Vagina (tissue), 2 donors: ENCODE measurements around the gene PRKAB2. TPM values are rescaled to one million over a fixed set of nuclear protein-coding genes. Genes with fewer than 3 reads are reported as not detected.
"Not testable (repeated sequence)": the region's sequence is repeated elsewhere in the genome, so short reads cannot be mapped to it uniquely, and the experiment has no call there.

Experiments used
- DNase-seq, 2 donors: peaks; one replicate each; pipeline ENCODE4 v3.0.0-alpha.2; 2017; ENCODE audit errors: extremely low spot score in 2 of 2
- H3K27ac ChIP-seq: fragments of 200-600 bp; sonication (generic); one replicate; pipeline ENCODE4 v1.5.1; 2019
- H3K27me3 ChIP-seq: fragments of 200-600 bp; sonication (generic); one replicate; pipeline ENCODE4 v1.5.1; 2019
- H3K36me3 ChIP-seq, 2 donors: fragments of 200-600 bp; sonication (generic); one replicate each; pipeline ENCODE4 v1.5.1; 2017 to 2019
- H3K4me1 ChIP-seq: fragments of 200-600 bp; sonication (generic); one replicate; pipeline ENCODE4 v1.5.1; 2019
- H3K4me3 ChIP-seq, 2 donors: fragments of 200-600 bp; sonication (generic); 1 replicate in 1 of 2; 2 replicates in 1 of 2; pipeline ENCODE4 v1.5.1; 2016 to 2019
- H3K9me3 ChIP-seq: fragments of 200-600 bp; sonication (generic); one replicate; pipeline ENCODE4 v1.5.1; 2019
- CTCF ChIP-seq, 3 experiments: fragments of 450-650 bp in 2 of 3; fragments of 200-600 bp in 1 of 3; sonication (generic) in 1 of 3; IDR thresholded peaks; one replicate each; pipeline ENCODE4 v1.5.1; 2017 to 2019; ENCODE audit warnings: antibody characterized with exemption in 3 of 3, mild to moderate bottlenecking in 2 of 3, moderate library complexity in 2 of 3
- POLR2A ChIP-seq, 2 donors: fragments of 450-650 bp; IDR thresholded peaks; one replicate each; pipeline ENCODE4 v1.6.1; 2017; ENCODE audit warnings: antibody characterized with exemption in 2 of 2, mild to moderate bottlenecking in 2 of 2, moderate library complexity in 2 of 2
- POLR2AphosphoS5 ChIP-seq, 2 donors: sonication (generic); formaldehyde crosslinking; IDR thresholded peaks; one replicate each; pipeline ENCODE4 v1.9.0; 2017; ENCODE audit warnings: antibody characterized with exemption in 2 of 2, mild to moderate bottlenecking in 2 of 2, low read depth in 1 of 2; ENCODE audit not compliant: insufficient read depth in 1 of 2
- intact Hi-C: fragments of 100-400 bp; cut with DNase I; formaldehyde crosslinking; loops from one replicate; pipeline ENCODE4 v1.15.1; 2023
- total RNA-seq: library from RNA; depleted of rRNA; stranded (reverse); fragments of >200 nt; gene quantifications from one replicate; pipeline ENCODE4 v1.2.3, GENCODE V29; 2016

PRKAB2 gene
- total RNA-seq, 1 donor from 2014 or later, result 25.0 TPM

DNA sequence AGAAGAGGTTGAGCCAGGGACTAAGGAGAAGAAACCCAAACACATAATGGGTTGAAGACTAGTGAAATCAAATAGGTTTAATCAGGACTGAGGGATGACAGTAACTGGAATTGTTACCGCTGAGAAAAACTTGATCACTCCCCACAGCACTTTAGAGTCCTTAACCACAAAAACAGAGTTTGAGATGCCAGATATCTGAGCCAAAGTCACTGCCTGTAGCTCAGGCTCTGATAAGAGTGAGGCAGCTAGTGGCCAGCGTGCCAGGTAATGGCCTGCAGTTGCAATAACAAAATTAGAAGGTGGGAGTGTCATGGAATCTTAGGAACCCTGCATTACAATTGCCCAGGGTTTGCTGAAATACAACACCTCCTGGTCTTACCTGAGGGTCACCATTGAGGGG, 48.0 kb downstream of the PRKAB2 start:
- DNase-seq, result no peak
- H3K4me1 ChIP-seq, result no peaks in the 10 kb centered on the region
- no peaks in the 10 kb centered on the region for H3K27me3 ChIP-seq
- no peak for TF ChIP-seq CTCF (IDR thresholded peaks at IDR 0.05)
- no peak for TF ChIP-seq POLR2A (IDR thresholded peaks at IDR 0.05)
- TF ChIP-seq POLR2AphosphoS5 (IDR thresholded peaks at IDR 0.05; ENCODE audit: insufficient read depth in 1 of 2, low read depth in 1 of 2), result no peak
- H3K4me3 ChIP-seq, result no peak overlapping the region
- intact Hi-C loops, result no loop called here
- H3K9me3 ChIP-seq, result no peaks in the 10 kb centered on the region
- no peak overlapping the region for H3K27ac ChIP-seq
- H3K36me3 ChIP-seq, result no peaks in the 10 kb centered on the region

- intact Hi-C loops, result no loop called here
- H3K9me3 ChIP-seq, result no peaks in the 10 kb centered on the region
- no peak for DNase-seq
Measured at GRCh38 chr1:147117109-147117508, 55.2 kb downstream of the PRKAB2 start.

GRCh38 chr1:147115496-147115895, 56.8 kb downstream of the PRKAB2 start:
- H3K4me1 ChIP-seq, result no peaks in the 10 kb centered on the region
- no peaks in the 10 kb centered on the region for H3K9me3 ChIP-seq
- no peaks in the 10 kb centered on the region for H3K27me3 ChIP-seq
- H3K36me3 ChIP-seq, result no peaks in the 10 kb centered on the region
- no peak overlapping the region for H3K27ac ChIP-seq
- intact Hi-C loops, result no loop called here
- TF ChIP-seq POLR2AphosphoS5 (IDR thresholded peaks at IDR 0.05; ENCODE audit: insufficient read depth in 1 of 2, low read depth in 1 of 2) (no peak), CTCF (IDR thresholded peaks at IDR 0.05) (no peak), POLR2A (IDR thresholded peaks at IDR 0.05) (no peak)
- no peak for DNase-seq
- H3K4me3 ChIP-seq, result no peak overlapping the region

More at GRCh38 chr1:147117109-147117508, 55.2 kb downstream of the PRKAB2 start:
- Histone ChIP-seq H3K36me3 (no peaks in the 10 kb centered on the region), H3K4me3 (no peak overlapping the region), H3K27me3 (no peaks in the 10 kb centered on the region), H3K27ac (no peak overlapping the region), H3K4me1 (no peaks in the 10 kb centered on the region)
- no peak for TF ChIP-seq POLR2A (IDR thresholded peaks at IDR 0.05)
- TF ChIP-seq CTCF (IDR thresholded peaks at IDR 0.05), result no peak
- no peak for TF ChIP-seq POLR2AphosphoS5 (IDR thresholded peaks at IDR 0.05; ENCODE audit: insufficient read depth in 1 of 2, low read depth in 1 of 2)

DNA sequence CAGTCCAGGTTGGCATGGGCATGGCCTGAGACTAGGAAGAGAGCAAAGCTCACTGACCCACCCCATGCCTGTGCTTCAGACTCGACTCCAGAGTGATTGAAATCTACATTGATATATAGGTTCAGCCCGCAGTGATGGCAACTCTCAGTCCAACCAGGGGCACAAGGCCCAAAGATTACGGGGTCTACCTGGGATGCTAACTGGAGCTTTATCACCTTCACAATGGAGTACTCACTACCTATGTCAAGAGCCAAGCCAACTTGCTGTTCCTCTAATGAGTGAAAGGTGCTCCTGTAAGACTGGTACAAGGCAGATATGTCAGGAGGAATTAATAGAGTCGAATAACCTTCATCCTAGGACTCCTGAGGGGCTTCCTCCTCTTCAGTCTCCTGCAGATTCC, 57.2 kb downstream of the PRKAB2 start:
- not testable (repeated sequence) for H3K27ac ChIP-seq, H3K9me3 ChIP-seq

GRCh38 chr1:147114353-147114752, 57.9 kb downstream of the PRKAB2 start:
- H3K9me3 ChIP-seq, H3K4me1 ChIP-seq, H3K27me3 ChIP-seq, DNase-seq, H3K27ac ChIP-seq, H3K36me3 ChIP-seq, intact Hi-C loops, H3K4me3 ChIP-seq: not testable (repeated sequence)

More for the DNA sequence above, 57.2 kb downstream of the PRKAB2 start:
- H3K4me3 ChIP-seq, H3K27me3 ChIP-seq, H3K4me1 ChIP-seq, intact Hi-C loops, DNase-seq, H3K36me3 ChIP-seq: not testable (repeated sequence)

- no peak overlapping the region for H3K27ac ChIP-seq
- H3K4me3 ChIP-seq, result no peak overlapping the region
- no peaks in the 10 kb centered on the region for H3K27me3 ChIP-seq
- no peaks in the 10 kb centered on the region for H3K9me3 ChIP-seq
- H3K4me1 ChIP-seq, result no peaks in the 10 kb centered on the region
- intact Hi-C loops, result no loop called here
- no peaks in the 10 kb centered on the region for H3K36me3 ChIP-seq
- no peak for DNase-seq
- TF ChIP-seq CTCF (IDR thresholded peaks at IDR 0.05) (no peak), POLR2A (IDR thresholded peaks at IDR 0.05) (no peak), POLR2AphosphoS5 (IDR thresholded peaks at IDR 0.05; ENCODE audit: insufficient read depth in 1 of 2, low read depth in 1 of 2) (no peak)
Measured at GRCh38 chr1:147111381-147112130, 60.7 kb downstream of the PRKAB2 start.
